WTC11 (cell line): ENCODE results near the gene MCHR2. TPM values are rescaled to one million over a fixed set of nuclear protein-coding genes. Genes with fewer than 3 reads are reported as not detected.

ENCODE experiments used
- ATAC-seq: fragments of 200-7000 bp; cut with Tn5 transposase; 2 replicates; pipeline ENCODE4 v1.10.0; 2021; ENCODE audit warnings: mild to moderate bottlenecking, moderate library complexity
- CTCF ChIA-PET: fragments of 300-600 bp; sonication (Branson Sonifier 250); formaldehyde crosslinking; loops from one replicate; lab custom pipeline; 2021; ENCODE audit warnings: antibody characterized with exemption; lab: Charles Lee
- POLR2A ChIA-PET: fragments of 350-600 bp; sonication (Branson Sonifier 250); formaldehyde crosslinking; loops from one replicate; lab custom pipeline; 2021; ENCODE audit warnings: antibody characterized with exemption; lab: Charles Lee
- DNase-seq: peaks from one replicate; pipeline ENCODE4 v3.0.0; 2021; ENCODE audit warnings: low spot score
- H3K27ac Mint-ChIP-seq: 2 replicates; pipeline ENCODE4 v1.8.0; 2021; ENCODE audit warnings: mixed read lengths
- H3K27me3 Mint-ChIP-seq: 2 replicates; pipeline ENCODE4 v1.8.0; 2021; ENCODE audit warnings: low read depth, mild to moderate bottlenecking, moderate library complexity, mixed read lengths
- H3K36me3 Mint-ChIP-seq: 2 replicates; pipeline ENCODE4 v1.8.0; 2021; ENCODE audit warnings: mixed read lengths
- H3K4me1 Mint-ChIP-seq: 2 replicates; pipeline ENCODE4 v1.8.0; 2022; ENCODE audit warnings: mixed read lengths
- H3K4me3 Mint-ChIP-seq: 2 replicates; pipeline ENCODE4 v1.8.0; 2021; ENCODE audit warnings: mild to moderate bottlenecking, moderate library complexity, mixed read lengths
- H3K9me3 Mint-ChIP-seq: 2 replicates; pipeline ENCODE4 v1.8.0; 2021; ENCODE audit warnings: mixed read lengths
- CBFB ChIP-seq: sonication (generic); formaldehyde crosslinking; IDR thresholded peaks from 2 replicates; pipeline ENCODE4 v1.8.1; 2022; ENCODE audit warnings: mild to moderate bottlenecking, low read depth, missing genetic modification reagents
- CREB1 ChIP-seq: sonication (generic); formaldehyde crosslinking; IDR thresholded peaks from 2 replicates; pipeline ENCODE4 v1.8.0; 2023; ENCODE audit warnings: mild to moderate bottlenecking, missing genetic modification reagents
- CREM ChIP-seq: sonication (generic); formaldehyde crosslinking; IDR thresholded peaks from 2 replicates; pipeline ENCODE4 v1.8.1; 2022; ENCODE audit warnings: mild to moderate bottlenecking, missing genetic modification reagents, moderate library complexity
- CTCF ChIP-seq: fragments of 200-600 bp; IDR thresholded peaks from 2 replicates; pipeline ENCODE4 v1.8.0; 2022; ENCODE audit warnings: antibody characterized with exemption
- FOXP1 ChIP-seq: sonication (generic); formaldehyde crosslinking; IDR thresholded peaks from 2 replicates; pipeline ENCODE4 v1.8.0; 2022; ENCODE audit warnings: missing genetic modification reagents, mild to moderate bottlenecking, moderate library complexity, borderline replicate concordance
- MYBL2 ChIP-seq: sonication (generic); formaldehyde crosslinking; IDR thresholded peaks from 2 replicates; pipeline ENCODE4 v1.8.1; 2023; ENCODE audit warnings: mild to moderate bottlenecking, moderate library complexity, missing genetic modification reagents
- NR2C2 ChIP-seq: sonication (generic); formaldehyde crosslinking; IDR thresholded peaks from 2 replicates; pipeline ENCODE4 v1.8.0; 2022; ENCODE audit warnings: mild to moderate bottlenecking, missing genetic modification reagents
- OVOL2 ChIP-seq: fragments of 250-450 bp; sonication (Bioruptor Pico); IDR thresholded peaks from 2 replicates; pipeline ENCODE4 v1.9.0; 2021; ENCODE audit warnings: mild to moderate bottlenecking, borderline replicate concordance
- SP1 ChIP-seq: sonication (generic); formaldehyde crosslinking; conservative IDR thresholded peaks from 2 replicates; pipeline ENCODE4 v1.8.1; 2022; ENCODE audit warnings: missing genetic modification reagents
- TCF7 ChIP-seq: sonication (generic); formaldehyde crosslinking; IDR thresholded peaks from 2 replicates; pipeline ENCODE4 v1.8.0; 2022; ENCODE audit warnings: mild to moderate bottlenecking, low read depth, missing genetic modification reagents, moderate library complexity
- TEAD4 ChIP-seq: sonication (generic); formaldehyde crosslinking; IDR thresholded peaks from 2 replicates; pipeline ENCODE4 v1.8.0; 2022; ENCODE audit warnings: mild to moderate bottlenecking, missing genetic modification reagents
- ZNF263 ChIP-seq: sonication (generic); formaldehyde crosslinking; IDR thresholded peaks from 2 replicates; pipeline ENCODE4 v1.8.1; 2022; ENCODE audit warnings: low read depth, mild to moderate bottlenecking, moderate library complexity, missing genetic modification reagents
- ZNF423 ChIP-seq: fragments of 250-450 bp; sonication (Bioruptor Pico); IDR thresholded peaks from 2 replicates; pipeline ENCODE4 v2.1.2; 2022; ENCODE audit warnings: mild to moderate bottlenecking, moderate library complexity
- ZNF512 ChIP-seq: sonication (generic); formaldehyde crosslinking; IDR thresholded peaks from 2 replicates; pipeline ENCODE4 v1.8.1; 2022; ENCODE audit warnings: missing genetic modification reagents, borderline replicate concordance
- total RNA-seq: library from RNA; stranded (reverse); gene quantifications from 3 replicates; pipeline ENCODE4 v1.2.3, GENCODE V29; 2021
- TF ChIP-seq, protein P1 (sequence below): sonication (generic); formaldehyde crosslinking; IDR thresholded peaks from 2 replicates; pipeline ENCODE4 v1.8.1; 2023; ENCODE audit warnings: mild to moderate bottlenecking, missing genetic modification reagents, moderate library complexity
- TF ChIP-seq, protein P2 (sequence below): sonication (generic); formaldehyde crosslinking; conservative IDR thresholded peaks from 2 replicates; pipeline ENCODE4 v1.8.1; 2023; ENCODE audit warnings: mild to moderate bottlenecking, low read depth, missing genetic modification reagents, moderate library complexity
- TF ChIP-seq, protein P3 (sequence below): fragments of 250-450 bp; sonication (Bioruptor Pico); IDR thresholded peaks from 2 replicates; pipeline ENCODE4 v1.9.0; 2021; ENCODE audit warnings: mild to moderate bottlenecking

MCHR2 gene
- total RNA-seq, 1 experiment from 2014 or later = not detected

DNA sequence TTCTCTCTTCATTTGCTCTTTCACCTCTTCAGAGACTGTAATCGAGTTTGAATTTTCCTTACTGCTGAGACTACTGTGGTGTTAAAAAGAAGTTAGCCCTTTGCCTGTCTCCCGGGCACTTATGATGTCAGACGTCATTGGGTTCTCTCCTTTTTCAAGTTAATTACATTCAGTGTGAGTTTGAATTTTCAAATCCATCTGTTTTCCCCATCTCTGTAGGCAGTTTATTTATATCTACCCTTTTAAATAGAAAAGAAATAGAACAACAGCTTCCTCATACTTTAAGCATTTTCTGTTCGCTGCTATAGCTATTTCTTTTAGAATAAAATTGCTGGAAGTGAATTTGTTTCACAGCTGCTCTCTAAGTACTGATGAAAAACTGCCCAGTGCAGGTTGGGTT lies 81.4 kb downstream of the MCHR2 start:
- POLR2A ChIA-PET = no interaction called here
- no peak for DNase-seq
- Mint-ChIP-seq H3K27me3 (no peaks in the 10 kb centered on the region), H3K36me3 (no peaks in the 10 kb centered on the region), H3K4me1 (no peaks in the 10 kb centered on the region), H3K4me3 (no peak overlapping the region), H3K9me3 (no peaks in the 10 kb centered on the region), H3K27ac (no peak overlapping the region)
- CTCF ChIA-PET = no interaction called here
- no peak for TF ChIP-seq MYBL2 (CRISPR knock-in tag)
- TF ChIP-seq NR2C2 (CRISPR knock-in tag) = no peak
- no peak for TF ChIP-seq ZNF512 (CRISPR knock-in tag)
- TF ChIP-seq OVOL2 = no peak
- no peak for TF ChIP-seq ZNF263 (CRISPR knock-in tag)
- TF ChIP-seq SP1 = no peak
- no peak for TF ChIP-seq ZNF423
- TF ChIP-seq, protein P1, sequence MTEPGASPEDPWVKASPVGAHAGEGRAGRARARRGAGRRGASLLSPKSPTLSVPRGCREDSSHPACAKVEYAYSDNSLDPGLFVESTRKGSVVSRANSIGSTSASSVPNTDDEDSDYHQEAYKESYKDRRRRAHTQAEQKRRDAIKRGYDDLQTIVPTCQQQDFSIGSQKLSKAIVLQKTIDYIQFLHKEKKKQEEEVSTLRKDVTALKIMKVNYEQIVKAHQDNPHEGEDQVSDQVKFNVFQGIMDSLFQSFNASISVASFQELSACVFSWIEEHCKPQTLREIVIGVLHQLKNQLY (CRISPR knock-in tag) = no peak
- no peak for TF ChIP-seq CREM (CRISPR knock-in tag)
- TF ChIP-seq CBFB (CRISPR knock-in tag) = no peak
- TF ChIP-seq TCF7 (CRISPR knock-in tag) = no peak
- TF ChIP-seq, protein P2, sequence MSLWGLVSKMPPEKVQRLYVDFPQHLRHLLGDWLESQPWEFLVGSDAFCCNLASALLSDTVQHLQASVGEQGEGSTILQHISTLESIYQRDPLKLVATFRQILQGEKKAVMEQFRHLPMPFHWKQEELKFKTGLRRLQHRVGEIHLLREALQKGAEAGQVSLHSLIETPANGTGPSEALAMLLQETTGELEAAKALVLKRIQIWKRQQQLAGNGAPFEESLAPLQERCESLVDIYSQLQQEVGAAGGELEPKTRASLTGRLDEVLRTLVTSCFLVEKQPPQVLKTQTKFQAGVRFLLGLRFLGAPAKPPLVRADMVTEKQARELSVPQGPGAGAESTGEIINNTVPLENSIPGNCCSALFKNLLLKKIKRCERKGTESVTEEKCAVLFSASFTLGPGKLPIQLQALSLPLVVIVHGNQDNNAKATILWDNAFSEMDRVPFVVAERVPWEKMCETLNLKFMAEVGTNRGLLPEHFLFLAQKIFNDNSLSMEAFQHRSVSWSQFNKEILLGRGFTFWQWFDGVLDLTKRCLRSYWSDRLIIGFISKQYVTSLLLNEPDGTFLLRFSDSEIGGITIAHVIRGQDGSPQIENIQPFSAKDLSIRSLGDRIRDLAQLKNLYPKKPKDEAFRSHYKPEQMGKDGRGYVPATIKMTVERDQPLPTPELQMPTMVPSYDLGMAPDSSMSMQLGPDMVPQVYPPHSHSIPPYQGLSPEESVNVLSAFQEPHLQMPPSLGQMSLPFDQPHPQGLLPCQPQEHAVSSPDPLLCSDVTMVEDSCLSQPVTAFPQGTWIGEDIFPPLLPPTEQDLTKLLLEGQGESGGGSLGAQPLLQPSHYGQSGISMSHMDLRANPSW = no peak
- TF ChIP-seq CREB1 = no peak
- TF ChIP-seq FOXP1 (CRISPR knock-in tag) = no peak
- no peak for TF ChIP-seq TEAD4 (CRISPR knock-in tag)
- TF ChIP-seq, protein P3, sequence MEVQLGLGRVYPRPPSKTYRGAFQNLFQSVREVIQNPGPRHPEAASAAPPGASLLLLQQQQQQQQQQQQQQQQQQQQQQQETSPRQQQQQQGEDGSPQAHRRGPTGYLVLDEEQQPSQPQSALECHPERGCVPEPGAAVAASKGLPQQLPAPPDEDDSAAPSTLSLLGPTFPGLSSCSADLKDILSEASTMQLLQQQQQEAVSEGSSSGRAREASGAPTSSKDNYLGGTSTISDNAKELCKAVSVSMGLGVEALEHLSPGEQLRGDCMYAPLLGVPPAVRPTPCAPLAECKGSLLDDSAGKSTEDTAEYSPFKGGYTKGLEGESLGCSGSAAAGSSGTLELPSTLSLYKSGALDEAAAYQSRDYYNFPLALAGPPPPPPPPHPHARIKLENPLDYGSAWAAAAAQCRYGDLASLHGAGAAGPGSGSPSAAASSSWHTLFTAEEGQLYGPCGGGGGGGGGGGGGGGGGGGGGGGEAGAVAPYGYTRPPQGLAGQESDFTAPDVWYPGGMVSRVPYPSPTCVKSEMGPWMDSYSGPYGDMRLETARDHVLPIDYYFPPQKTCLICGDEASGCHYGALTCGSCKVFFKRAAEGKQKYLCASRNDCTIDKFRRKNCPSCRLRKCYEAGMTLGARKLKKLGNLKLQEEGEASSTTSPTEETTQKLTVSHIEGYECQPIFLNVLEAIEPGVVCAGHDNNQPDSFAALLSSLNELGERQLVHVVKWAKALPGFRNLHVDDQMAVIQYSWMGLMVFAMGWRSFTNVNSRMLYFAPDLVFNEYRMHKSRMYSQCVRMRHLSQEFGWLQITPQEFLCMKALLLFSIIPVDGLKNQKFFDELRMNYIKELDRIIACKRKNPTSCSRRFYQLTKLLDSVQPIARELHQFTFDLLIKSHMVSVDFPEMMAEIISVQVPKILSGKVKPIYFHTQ (CRISPR knock-in tag) = no peak
- ATAC-seq = no peak

DNA sequence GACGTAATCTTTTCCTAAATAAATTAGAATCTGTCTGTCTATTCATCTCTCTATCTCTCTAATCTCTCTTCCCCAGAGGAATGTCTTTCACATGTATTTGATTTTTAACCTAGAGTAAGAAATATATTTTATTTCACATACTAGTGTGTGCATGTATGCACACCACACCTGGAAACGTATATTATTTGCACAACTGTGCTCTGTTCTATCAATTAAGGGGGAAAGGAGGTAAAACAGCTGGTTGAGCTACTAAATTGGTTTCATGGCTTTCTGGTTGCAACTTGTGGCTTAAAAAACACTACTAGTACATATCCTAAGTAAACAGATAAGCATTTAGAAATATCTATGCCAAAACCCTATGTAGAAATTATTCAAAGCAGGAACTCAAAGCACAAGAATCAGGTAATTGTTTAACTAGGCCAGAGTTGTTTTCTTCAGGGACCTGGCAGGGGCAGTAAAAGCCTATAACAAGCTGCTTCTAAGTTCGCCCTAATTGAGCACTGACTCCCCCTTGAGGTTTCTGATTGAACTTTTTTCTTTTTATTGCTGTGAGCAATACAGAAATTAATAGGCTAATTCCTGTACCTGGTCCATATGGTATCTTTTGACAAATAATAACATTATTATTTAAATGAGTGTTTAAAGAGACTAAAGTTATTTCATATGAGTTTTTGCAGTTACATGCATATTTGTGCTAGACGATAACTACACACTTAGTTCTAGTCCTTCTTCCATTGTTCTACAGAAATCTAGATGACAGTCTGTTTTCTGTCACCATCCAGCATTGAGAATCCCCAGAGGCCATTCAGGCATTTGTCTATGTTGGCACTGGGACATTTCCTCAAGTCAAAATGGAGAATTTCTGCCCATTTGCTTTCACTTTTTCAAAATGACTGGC lies 88.6 kb downstream of the MCHR2 start:
- Mint-ChIP-seq H3K27ac (no peak overlapping the region), H3K4me3 (no peak overlapping the region), H3K27me3 (no peaks in the 10 kb centered on the region), H3K4me1 (no peaks in the 10 kb centered on the region), H3K36me3 (no peaks in the 10 kb centered on the region), H3K9me3 (no peaks in the 10 kb centered on the region)
- POLR2A ChIA-PET = no interaction called here
- peak; percentile 91 for ATAC-seq
- DNase-seq = no peak
- TF ChIP-seq, protein P3 (CRISPR knock-in tag) = no peak
- peak; percentile 58 for TF ChIP-seq CTCF
- CTCF ChIA-PET = interaction anchor here (0.6 to 7.7 kb wide), 13 partner anchors 10 to 336 kb away, joined by 3 to 63 read pairs (median 4); no protein-coding TSS in a partner anchor
